Endothelial cell (in vitro differentiated cells): ENCODE data around the gene TAL1. TPM values are rescaled to one million over a fixed set of nuclear protein-coding genes. Genes with fewer than 3 reads are reported as not detected.
A peak's percentile ranks its signal among the peaks of the same experiment; 100 is the strongest.
"Not testable (repeated sequence)": the region's sequence is repeated elsewhere in the genome, so short reads cannot be mapped to it uniquely, and the experiment has no call there.

Experiments used
- DNase-seq: peaks from one replicate; pipeline ENCODE4 v3.0.0; 2021; ENCODE audit warnings: low spot score
- H3K27ac Mint-ChIP-seq: one replicate; pipeline ENCODE4 v1.8.0; 2021; ENCODE audit warnings: mixed read lengths, inconsistent platforms; ENCODE audit not compliant: unreplicated experiment
- H3K27me3 Mint-ChIP-seq: one replicate; pipeline ENCODE4 v1.8.0; 2021; ENCODE audit warnings: mild to moderate bottlenecking, moderate library complexity, mixed read lengths, inconsistent platforms; ENCODE audit not compliant: unreplicated experiment
- H3K36me3 Mint-ChIP-seq: one replicate; pipeline ENCODE4 v1.8.0; 2021; ENCODE audit warnings: mild to moderate bottlenecking, low read depth, mixed read lengths, inconsistent platforms; ENCODE audit not compliant: unreplicated experiment
- H3K4me1 Mint-ChIP-seq: one replicate; pipeline ENCODE4 v1.8.0; 2021; ENCODE audit warnings: mild to moderate bottlenecking, mixed read lengths, inconsistent platforms; ENCODE audit not compliant: unreplicated experiment
- H3K4me3 Mint-ChIP-seq: one replicate; pipeline ENCODE4 v1.8.0; 2021; ENCODE audit warnings: mild to moderate bottlenecking, mixed read lengths, inconsistent platforms; ENCODE audit not compliant: unreplicated experiment
- H3K9me3 Mint-ChIP-seq: one replicate; pipeline ENCODE4 v1.8.0; 2021; ENCODE audit warnings: mixed read lengths, inconsistent platforms; ENCODE audit not compliant: unreplicated experiment
- CTCF ChIP-seq: fragments of 200-600 bp; sonication (generic); IDR thresholded peaks from one replicate; pipeline ENCODE4 v1.5.0; 2021; ENCODE audit warnings: antibody characterized with exemption; ENCODE audit not compliant: unreplicated experiment
- total RNA-seq: library from RNA; stranded (reverse); fragmentation: NEBNext Ultra II Directional; extraction: Animal tissue kit (Norgen Biotek cat#: 25700); gene quantifications from one replicate; pipeline ENCODE4 v1.2.1, GENCODE V29; 2021; ENCODE audit not compliant: unreplicated experiment

The TAL1 gene
- total RNA-seq, 1 donor from 2014 or later, result 199 TPM

- H3K36me3 Mint-ChIP-seq, result peaks cover 15% of the 10 kb centered on the region
These were observed 23.6 kb downstream of the TAL1 start for GRCh38 chr1:47208374-47208850.

GRCh38 chr1:47207803-47208373, 24.1 kb downstream of the TAL1 start:
- no peak for TF ChIP-seq CTCF
- H3K36me3 Mint-ChIP-seq, result peaks cover 15% of the 10 kb centered on the region
- H3K27ac Mint-ChIP-seq, result peak overlapping the region; percentile 44
- no peak overlapping the region for H3K4me3 Mint-ChIP-seq
- H3K4me1 Mint-ChIP-seq, result peaks cover 32% of the 10 kb centered on the region
- no peaks in the 10 kb centered on the region for H3K9me3 Mint-ChIP-seq
- H3K27me3 Mint-ChIP-seq, result peaks cover 16% of the 10 kb centered on the region
- no peak for DNase-seq

More at GRCh38 chr1:47208374-47208850, 23.6 kb downstream of the TAL1 start:
- no peak for DNase-seq
- H3K9me3 Mint-ChIP-seq, result no peaks in the 10 kb centered on the region
- peaks cover 32% of the 10 kb centered on the region for H3K4me1 Mint-ChIP-seq
- H3K27ac Mint-ChIP-seq, result no peak overlapping the region
- no peak overlapping the region for H3K4me3 Mint-ChIP-seq
- TF ChIP-seq CTCF, result no peak
- peaks cover 16% of the 10 kb centered on the region for H3K27me3 Mint-ChIP-seq

GRCh38 chr1:47205918-47206317, 26.1 kb downstream of the TAL1 start:
- no peak overlapping the region for H3K27ac Mint-ChIP-seq
- H3K4me1 Mint-ChIP-seq, result peaks cover 27% of the 10 kb centered on the region
- H3K36me3 Mint-ChIP-seq, result peaks cover 14% of the 10 kb centered on the region
- H3K4me3 Mint-ChIP-seq, result no peak overlapping the region
- H3K9me3 Mint-ChIP-seq, result no peaks in the 10 kb centered on the region
- no peak for DNase-seq
- H3K27me3 Mint-ChIP-seq, result peaks cover 15% of the 10 kb centered on the region
- TF ChIP-seq CTCF, result no peak

- H3K4me3 Mint-ChIP-seq, H3K27me3 Mint-ChIP-seq, H3K9me3 Mint-ChIP-seq, DNase-seq, H3K36me3 Mint-ChIP-seq, H3K27ac Mint-ChIP-seq: not testable (repeated sequence)
- H3K4me1 Mint-ChIP-seq, result peaks cover 11% of the 10 kb centered on the region
These were observed 28.5 kb downstream of the TAL1 start for GRCh38 chr1:47203504-47203903.

GRCh38 chr1:47201179-47201578, 30.8 kb downstream of the TAL1 start:
- Mint-ChIP-seq H3K27ac (no peak overlapping the region), H3K27me3 (peaks cover 8% of the 10 kb centered on the region), H3K9me3 (no peaks in the 10 kb centered on the region), H3K4me3 (no peak overlapping the region), H3K36me3 (peaks cover 11% of the 10 kb centered on the region), H3K4me1 (peaks cover 4% of the 10 kb centered on the region)
- no peak for TF ChIP-seq CTCF
- DNase-seq, result no peak
